GM12878 (cell line): ENCODE measurements around the gene AIG1. TPM values are rescaled to one million over a fixed set of nuclear protein-coding genes. Genes with fewer than 3 reads are reported as not detected.
"Not testable (repeated sequence)": the region's sequence is repeated elsewhere in the genome, so short reads cannot be mapped to it uniquely, and the experiment has no call there.

Experiments used
- ATAC-seq: fragments of 200-7000 bp; cut with Tn5 transposase; 3 replicates; pipeline ENCODE4 v1.9.1; 2020; ENCODE audit warnings: mild to moderate bottlenecking, moderate library complexity
- BruUV-seq: library from RNA; stranded (reverse); fragments of 400-500 nt; replicated peaks from 2 replicates; lab custom pipeline; 2021; lab: Mats Ljungman, UMichigan
- CTCF ChIA-PET: fragments of 300-600 bp; sonication (Branson Sonifier 250); formaldehyde crosslinking; extraction: SDS; loops from one replicate; lab custom pipeline; 2021; ENCODE audit warnings: inconsistent platforms; lab: Yijun Ruan, JAX
- POLR2A ChIA-PET: fragments of 350-600 bp; formaldehyde crosslinking; extraction: SDS; loops from one replicate; lab custom pipeline; 2021; ENCODE audit warnings: inconsistent platforms; lab: Charles Lee
- RAD21 ChIA-PET: fragments of 300-600 bp; sonication (Branson Sonifier 250); formaldehyde crosslinking; loops from one replicate; lab custom pipeline; 2023; ENCODE audit warnings: antibody characterized with exemption; ENCODE audit not compliant: unreplicated experiment; lab: Charles Lee
- SMC1A ChIA-PET: fragments of 300-600 bp; sonication (Branson Sonifier 250); formaldehyde crosslinking; loops from one replicate; lab custom pipeline; 2023; ENCODE audit not compliant: unreplicated experiment, uncharacterized antibody; lab: Charles Lee
- DNase-seq: peaks from one replicate; pipeline ENCODE4 v3.0.0-alpha.2; 2011; ENCODE audit warnings: low read depth, low spot score
- FAIRE-seq: peaks from 3 replicates; lab custom pipeline; 2011; peaks lifted over from hg19 to GRCh38; lab: Jason Lieb, UNC
- H2AFZ ChIP-seq: 2 replicates; pipeline ENCODE4 v1.6.0; 2011; ENCODE audit warnings: low read depth, low read length, control low read depth; ENCODE audit not compliant: control insufficient read depth
- H3K27ac ChIP-seq: 2 replicates; pipeline ENCODE4 v1.5.1; 2011; ENCODE audit warnings: control low read depth; ENCODE audit not compliant: control insufficient read depth, insufficient read depth
- H3K27me3 ChIP-seq, 2 experiments: replicated peaks in 1 of 2; 2 replicates each; pipeline versions ENCODE4 v1.6.0 to v1.6.1; 2011; ENCODE audit warnings: low read length in 1 of 2; ENCODE audit not compliant: control insufficient read depth in 2 of 2, insufficient read depth in 2 of 2
- H3K36me3 ChIP-seq, 2 experiments: 2 replicates each; pipeline ENCODE4 v1.5.1; 2011; ENCODE audit warnings: low read length in 1 of 2; ENCODE audit not compliant: control insufficient read depth in 2 of 2, insufficient read depth in 2 of 2
- H3K4me1 ChIP-seq: 2 replicates; pipeline ENCODE4 v1.6.1; 2011; ENCODE audit warnings: mild to moderate bottlenecking, low read length, moderate library complexity, mixed read lengths; ENCODE audit not compliant: control insufficient read depth, insufficient read depth
- H3K4me2 ChIP-seq: 2 replicates; pipeline ENCODE4 v1.6.0; 2011; ENCODE audit warnings: control low read depth; ENCODE audit not compliant: control insufficient read depth, insufficient read depth
- H3K4me3 ChIP-seq: fragments of 200-600 bp; sonication (generic); 2 replicates; pipeline ENCODE4 v1.5.1; 2016
- H3K79me2 ChIP-seq: 2 replicates; pipeline ENCODE4 v1.6.0; 2011; ENCODE audit warnings: low read length; ENCODE audit not compliant: control insufficient read depth, insufficient read depth
- H3K9ac ChIP-seq: 2 replicates; pipeline ENCODE4 v1.8.0; 2011; ENCODE audit warnings: low read length, control low read depth, mixed read lengths; ENCODE audit not compliant: control insufficient read depth, insufficient read depth
- H3K9me3 ChIP-seq: replicated peaks from 3 replicates; pipeline ENCODE4 v1.5.1; 2011; ENCODE audit warnings: mild to moderate bottlenecking, low read length; ENCODE audit not compliant: control insufficient read depth, insufficient read depth
- H4K20me1 ChIP-seq: 2 replicates; pipeline ENCODE4 v1.6.0; 2011; ENCODE audit not compliant: control insufficient read depth, insufficient read depth
- CHD2 ChIP-seq: IDR thresholded peaks from 2 replicates; pipeline ENCODE4 v1.6.1; 2011; ENCODE audit warnings: low read depth, low read length, improper control_type of control experiment, borderline replicate concordance
- EP300 ChIP-seq, 2 experiments: fragments of 150-350 bp in 1 of 2; IDR thresholded peaks; 2 replicates each; pipeline ENCODE4 v1.6.1; 2011 to 2012; ENCODE audit warnings: low read depth in 2 of 2, low read length in 2 of 2, borderline replicate concordance in 1 of 2, improper control_type of control experiment in 1 of 2, inconsistent platforms in 1 of 2; ENCODE audit not compliant: control insufficient read depth in 1 of 2
- JUND ChIP-seq: IDR thresholded peaks from 2 replicates; pipeline ENCODE4 v1.6.1; 2012; ENCODE audit warnings: low read depth, mild to moderate bottlenecking, low read length, improper control_type of control experiment, moderate library complexity
- NFYA ChIP-seq: IDR thresholded peaks from 2 replicates; pipeline ENCODE4 v1.6.1; 2011; ENCODE audit warnings: low read depth, mild to moderate bottlenecking, low read length, improper control_type of control experiment, borderline replicate concordance
- NRF1 ChIP-seq: conservative IDR thresholded peaks from 2 replicates; pipeline ENCODE4 v1.6.1; 2011; ENCODE audit warnings: mild to moderate bottlenecking, low read depth, low read length, improper control_type of control experiment
- POLR2A ChIP-seq: IDR thresholded peaks from 2 replicates; pipeline ENCODE4 v1.6.1; 2011; ENCODE audit warnings: low read depth, mild to moderate bottlenecking, low read length
- SIN3A ChIP-seq: IDR thresholded peaks from 2 replicates; pipeline ENCODE4 v1.6.1; 2012; ENCODE audit warnings: low read depth, low read length, improper control_type of control experiment
- SMARCA5 ChIP-seq: fragments of 450-650 bp; IDR thresholded peaks from 2 replicates; pipeline ENCODE4 v1.6.1; 2017; ENCODE audit warnings: mild to moderate bottlenecking
- TAF1 ChIP-seq: IDR thresholded peaks from 2 replicates; pipeline ENCODE4 v1.6.1; 2011; ENCODE audit warnings: mild to moderate bottlenecking, low read depth, low read length, borderline replicate concordance
- ZBTB33 ChIP-seq: fragments of 450-650 bp; IDR thresholded peaks from 2 replicates; pipeline ENCODE4 v1.6.1; 2017; ENCODE audit warnings: mild to moderate bottlenecking
- ZSCAN29 ChIP-seq: fragments of 450-650 bp; IDR thresholded peaks from 2 replicates; pipeline ENCODE4 v1.6.1; 2017; ENCODE audit warnings: mild to moderate bottlenecking, moderate library complexity
- WGBS: methylation state at CpG from one replicate; pipeline ENCODE4 v1.1.6; 2016; ENCODE audit warnings: low lambda C conversion rate; ENCODE audit not compliant: insufficient replicate concordance, insufficient coverage; ENCODE audit errors: missing lambda C conversion rate; 5-methylcytosine and 5-hydroxymethylcytosine counted together
- in situ Hi-C: fragments of 300-500 bp; cut with MboI; formaldehyde crosslinking; loops from 9 replicates; pipeline ENCODE4 v1.14.3; 2018; ENCODE audit warnings: mixed read lengths
- intact Hi-C: fragments of 100-400 bp; cut with micrococcal nuclease; formaldehyde crosslinking; loops from one replicate; pipeline ENCODE4 v1.14.2; 2022; ENCODE audit not compliant: unreplicated experiment
- polyA plus RNA-seq, 11 experiments: library from polyadenylated mRNA; depleted of rRNA in 4 of 11; unstranded in 6 of 11; stranded (reverse) in 5 of 11; fragments of >200 nt; fragmentation: Nextera tagmentation in 4 of 11; fragmentation: Illumina TruSeq in 1 of 11; extraction: Ambion mirVana in 4 of 11; extraction: Trizol in 1 of 11; gene quantifications; 1 replicate in 1 of 11; 2 replicates in 10 of 11; pipeline versions ENCODE4 v1.2.1 to v1.2.3, GENCODE V29; 2011 to 2016; ENCODE audit warnings: inconsistent platforms in 2 of 11, missing spikeins in 2 of 11, low read depth in 1 of 11
- total RNA-seq, 4 experiments: library from RNA; depleted of rRNA in 3 of 4; stranded (reverse); fragments of >200 nt in 3 of 4; fragmentation: Illumina TruSeq in 1 of 4; extraction: Trizol in 1 of 4; gene quantifications; 2 replicates each; pipeline versions ENCODE4 v1.2.1 to v1.2.3, GENCODE V29; 2013 to 2021

AIG1 gene
- total and polyA plus RNA-seq, 10 of the 15 experiments (the other 5 are each of a cell fraction or from before 2014, with no cell fraction given), result 27.0 to 74.5 (median 36.4) TPM

- Histone ChIP-seq H3K27me3 (peaks cover 0 to 2% of the 10 kb centered on the region in 2 experiments; a peak in 1 of 4 replicates), H3K79me2 (no peaks in the 10 kb centered on the region), H3K9ac (peak overlapping the region; percentile 33; the same call in 1 of the 2 replicates), H3K9me3 (no peaks in the 10 kb centered on the region; the same call in 2 of the 3 replicates), H2AFZ (peak overlapping the region; percentile 77), H3K4me1 (peaks cover 13% of the 10 kb centered on the region), H3K4me2 (peak overlapping the region; percentile 67; the same call in 1 of the 2 replicates), H3K36me3 (no peaks in the 10 kb centered on the region), H3K4me3 (no peak overlapping the region), H3K27ac (no peak overlapping the region), H4K20me1 (no peaks in the 10 kb centered on the region)
- ChIA-PET POLR2A (no interaction called here), RAD21 (no interaction called here), SMC1A (interaction anchor here (0.8 to 1.1 kb wide), 7 partner anchors 14 to 342 kb away, joined by 3 to 6 read pairs (median 3); no protein-coding TSS in a partner anchor), CTCF (interaction anchor here (0.7 to 1.0 kb wide), 4 partner anchors 17 to 347 kb away, joined by 3 to 7 read pairs (median 4); no protein-coding TSS in a partner anchor)
- peak; percentile 32 for ATAC-seq
- in situ Hi-C loops (no loop called here), intact Hi-C loops (no loop called here)
- no TSS peak for BruUV-seq
- WGBS, result 54% methylated on average over 2 of the region's 2 CpGs
- no peak for FAIRE-seq
- DNase-seq, result no peak
- TF ChIP-seq POLR2A, result no peak
- no peak for TF ChIP-seq NRF1
- TF ChIP-seq ZBTB33, result no peak
- TF ChIP-seq NFYA, result no peak
- no peak for TF ChIP-seq EP300 (IDR thresholded peaks at IDR 0.05; ENCODE audit: borderline replicate concordance in 1 of 2, control insufficient read depth in 1 of 2, low read depth in 2 of 2, low read length in 2 of 2)
- TF ChIP-seq SIN3A, result no peak
- TF ChIP-seq ZSCAN29, result no peak
- TF ChIP-seq JUND, result no peak
- no peak for TF ChIP-seq TAF1
- TF ChIP-seq SMARCA5, result no peak
- TF ChIP-seq CHD2, result no peak
These were observed 20.7 kb upstream of the AIG1 start for GRCh38 chr6:143040018-143040417.

- H3K4me3 ChIP-seq, POLR2A ChIA-PET, H3K9ac ChIP-seq, RAD21 ChIA-PET, DNase-seq, H3K27ac ChIP-seq, FAIRE-seq, H3K9me3 ChIP-seq, H3K27me3 ChIP-seq, H3K4me1 ChIP-seq, H3K79me2 ChIP-seq, BruUV-seq, H2AFZ ChIP-seq, in situ Hi-C loops, H4K20me1 ChIP-seq, H3K4me2 ChIP-seq, H3K36me3 ChIP-seq, ATAC-seq, SMC1A ChIA-PET, intact Hi-C loops: not testable (repeated sequence)
- CTCF ChIA-PET, result interaction anchor here (1.0 kb wide), 1 partner anchor 382 kb away, joined by 4 read pairs; no protein-coding TSS in a partner anchor
- 70% methylated on average over 4 of the region's 4 CpGs for WGBS
These were observed 16.3 kb upstream of the AIG1 start for GRCh38 chr6:143044345-143044744.
